GM21423 (cell line): ENCODE results near the gene PCDHA8.
"Not testable (repeated sequence)": the region's sequence is repeated elsewhere in the genome, so short reads cannot be mapped to it uniquely, and the experiment has no call there.

Experiments
- ATAC-seq: cut with Tn5 transposase; IDR thresholded peaks from one replicate; pipeline ENCODE4 v1.9.1; 2021; ENCODE audit warnings: mild to moderate bottlenecking, moderate library complexity; ENCODE audit not compliant: unreplicated experiment

PCDHA8 gene

GRCh38 chr5:140827704-140828361 lies 13.2 kb upstream of the PCDHA8 start, which contains the start of gene PCDHA6:
TSS of gene PCDHA6 (plus strand) at chr5:140827960. CDS start at chr5:140828092, 132 bp downstream.
- ATAC-seq, result no peak

DNA sequence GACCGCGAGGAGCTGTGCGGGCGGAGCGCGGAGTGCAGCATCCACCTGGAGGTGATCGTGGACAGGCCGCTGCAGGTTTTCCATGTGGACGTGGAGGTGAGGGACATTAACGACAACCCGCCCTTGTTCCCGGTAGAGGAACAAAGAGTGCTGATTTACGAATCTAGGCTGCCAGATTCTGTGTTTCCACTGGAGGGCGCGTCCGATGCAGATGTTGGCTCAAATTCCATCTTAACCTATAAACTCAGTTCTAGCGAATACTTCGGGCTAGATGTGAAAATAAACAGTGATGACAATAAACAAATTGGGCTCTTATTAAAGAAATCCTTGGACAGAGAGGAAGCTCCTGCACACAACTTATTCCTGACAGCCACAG lies 12.6 kb upstream of the PCDHA8 start:
- no peak for ATAC-seq

- ATAC-seq, result not testable (repeated sequence)
These were observed 11.2 kb upstream of the PCDHA8 start for GRCh38 chr5:140829511-140830501.

DNA sequence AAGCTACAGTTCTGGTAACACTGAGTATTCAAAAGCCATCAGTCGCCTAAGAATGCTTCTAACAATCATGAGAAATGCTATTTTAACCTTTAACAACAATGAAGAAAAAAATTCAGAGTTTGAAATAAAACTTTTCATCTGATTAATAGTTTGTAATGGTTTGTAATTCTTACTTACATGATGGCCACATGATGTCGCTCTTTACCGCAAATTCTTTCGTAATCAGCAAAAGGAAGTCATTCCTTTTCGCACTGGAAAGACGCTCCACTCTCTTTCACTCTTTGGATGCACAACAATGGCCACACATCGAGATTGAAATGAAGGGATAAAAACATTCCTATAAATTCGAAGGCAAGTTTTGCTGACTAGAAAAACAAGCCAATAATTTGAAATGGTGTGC lies 7.0 kb upstream of the PCDHA8 start, which contains the start of gene PCDHA7:
PCDHA7 (plus strand) TSS at position 277 of the 400 bp plus-strand sequence; CDS start at position 392, 115 bp downstream.
- ATAC-seq, result no peak

- ATAC-seq, result not testable (repeated sequence)
These were observed 6.5 kb upstream of the PCDHA8 start for GRCh38 chr5:140834439-140835008.

DNA sequence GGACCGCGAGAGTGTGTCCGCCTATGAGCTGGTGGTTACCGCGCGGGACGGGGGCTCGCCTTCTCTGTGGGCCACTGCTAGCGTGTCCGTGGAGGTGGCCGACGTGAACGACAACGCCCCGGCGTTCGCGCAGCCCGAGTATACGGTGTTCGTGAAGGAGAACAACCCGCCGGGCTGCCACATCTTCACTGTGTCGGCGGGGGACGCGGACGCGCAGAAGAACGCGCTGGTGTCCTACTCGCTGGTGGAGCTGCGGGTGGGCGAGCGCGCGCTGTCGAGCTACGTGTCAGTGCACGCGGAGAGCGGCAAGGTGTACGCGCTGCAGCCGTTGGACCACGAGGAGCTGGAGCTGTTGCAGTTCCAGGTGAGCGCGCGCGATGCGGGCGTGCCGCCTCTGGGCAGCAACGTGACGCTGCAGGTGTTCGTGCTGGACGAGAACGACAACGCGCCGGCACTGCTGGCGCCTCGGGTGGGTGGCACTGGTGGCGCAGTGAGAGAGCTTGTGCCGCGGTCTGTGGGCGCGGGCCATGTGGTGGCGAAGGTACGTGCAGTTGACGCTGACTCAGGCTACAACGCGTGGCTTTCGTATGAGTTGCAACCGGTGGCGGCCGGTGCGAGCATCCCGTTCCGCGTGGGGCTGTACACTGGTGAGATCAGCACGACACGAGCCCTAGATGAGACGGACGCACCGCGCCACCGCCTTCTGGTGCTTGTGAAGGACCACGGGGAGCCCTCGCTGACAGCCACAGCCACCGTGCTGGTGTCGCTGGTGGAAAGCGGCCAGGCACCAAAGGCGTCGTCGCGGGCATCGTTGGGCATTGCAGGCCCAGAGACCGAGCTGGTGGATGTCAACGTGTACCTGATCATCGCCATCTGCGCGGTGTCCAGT lies 5.1 kb upstream of the PCDHA8 start:
- no peak for ATAC-seq

- no peak for ATAC-seq
These were observed 2.1 kb downstream of the PCDHA8 start for GRCh38 chr5:140842798-140843733.

GRCh38 chr5:140848139-140849102 lies 7.4 kb downstream of the PCDHA8 start, which contains the start of gene PCDHA9:
TSS of gene PCDHA9 (plus strand) at chr5:140848382. CDS start at chr5:140848496, 114 bp downstream.
- not testable (repeated sequence) for ATAC-seq

DNA sequence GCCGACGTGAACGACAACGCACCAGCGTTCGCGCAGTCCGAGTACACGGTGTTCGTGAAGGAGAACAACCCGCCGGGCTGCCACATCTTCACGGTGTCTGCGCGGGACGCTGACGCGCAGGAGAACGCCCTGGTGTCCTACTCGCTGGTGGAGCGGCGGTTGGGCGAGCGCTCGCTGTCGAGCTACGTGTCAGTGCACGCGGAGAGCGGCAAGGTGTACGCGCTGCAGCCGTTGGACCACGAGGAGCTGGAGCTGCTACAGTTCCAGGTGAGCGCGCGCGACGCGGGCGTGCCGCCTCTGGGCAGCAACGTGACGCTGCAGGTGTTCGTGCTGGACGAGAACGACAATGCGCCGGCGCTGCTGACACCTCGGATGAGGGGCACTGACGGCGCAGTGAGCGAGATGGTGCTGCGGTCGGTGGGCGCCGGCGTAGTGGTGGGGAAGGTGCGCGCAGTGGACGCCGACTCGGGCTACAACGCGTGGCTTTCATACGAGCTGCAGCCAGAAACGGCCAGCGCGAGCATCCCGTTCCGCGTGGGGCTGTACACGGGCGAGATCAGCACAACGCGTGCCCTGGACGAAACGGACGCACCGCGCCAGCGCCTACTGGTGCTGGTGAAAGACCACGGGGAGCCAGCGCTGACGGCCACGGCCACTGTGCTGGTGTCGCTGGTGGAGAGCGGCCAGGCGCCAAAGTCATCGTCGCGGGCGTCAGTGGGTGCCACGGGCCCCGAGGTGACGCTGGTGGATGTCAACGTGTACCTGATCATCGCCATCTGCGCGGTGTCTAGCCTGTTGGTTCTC lies 9.0 kb downstream of the PCDHA8 start:
- not testable (repeated sequence) for ATAC-seq

GRCh38 chr5:140855772-140856674 lies 15.0 kb downstream of the PCDHA8 start, which contains the start of gene PCDHA10:
TSS of gene PCDHA10 (plus strand) at chr5:140855897. CDS start at chr5:140856049, 152 bp downstream.
- ATAC-seq, result no peak

DNA sequence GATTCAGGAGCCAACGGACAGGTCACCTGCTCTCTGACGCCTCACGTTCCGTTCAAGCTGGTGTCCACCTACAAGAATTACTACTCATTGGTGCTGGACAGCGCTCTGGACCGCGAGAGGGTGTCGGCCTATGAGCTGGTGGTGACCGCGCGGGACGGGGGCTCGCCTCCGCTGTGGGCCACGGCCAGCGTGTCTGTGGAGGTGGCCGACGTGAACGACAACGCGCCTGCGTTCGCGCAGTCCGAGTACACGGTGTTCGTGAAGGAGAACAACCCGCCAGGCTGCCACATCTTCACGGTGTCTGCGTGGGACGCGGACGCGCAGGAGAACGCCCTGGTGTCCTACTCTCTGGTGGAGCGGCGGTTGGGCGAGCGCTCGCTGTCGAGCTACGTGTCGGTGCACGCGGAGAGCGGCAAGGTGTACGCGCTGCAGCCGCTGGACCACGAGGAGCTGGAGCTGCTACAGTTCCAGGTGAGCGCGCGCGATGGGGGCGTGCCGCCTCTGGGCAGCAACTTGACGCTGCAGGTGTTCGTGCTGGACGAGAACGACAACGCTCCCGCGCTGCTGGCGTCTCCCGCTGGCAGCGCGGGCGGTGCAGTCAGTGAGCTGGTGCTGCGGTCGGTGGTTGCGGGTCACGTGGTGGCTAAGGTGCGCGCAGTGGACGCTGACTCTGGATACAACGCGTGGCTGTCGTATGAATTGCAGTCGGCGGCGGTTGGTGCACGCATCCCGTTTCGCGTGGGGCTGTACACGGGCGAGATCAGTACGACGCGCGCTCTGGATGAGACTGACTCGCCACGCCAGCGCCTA lies 16.4 kb downstream of the PCDHA8 start:
- ATAC-seq, result no peak

GRCh38 chr5:140857987-140858240 lies 16.9 kb downstream of the PCDHA8 start:
- no peak for ATAC-seq

DNA sequence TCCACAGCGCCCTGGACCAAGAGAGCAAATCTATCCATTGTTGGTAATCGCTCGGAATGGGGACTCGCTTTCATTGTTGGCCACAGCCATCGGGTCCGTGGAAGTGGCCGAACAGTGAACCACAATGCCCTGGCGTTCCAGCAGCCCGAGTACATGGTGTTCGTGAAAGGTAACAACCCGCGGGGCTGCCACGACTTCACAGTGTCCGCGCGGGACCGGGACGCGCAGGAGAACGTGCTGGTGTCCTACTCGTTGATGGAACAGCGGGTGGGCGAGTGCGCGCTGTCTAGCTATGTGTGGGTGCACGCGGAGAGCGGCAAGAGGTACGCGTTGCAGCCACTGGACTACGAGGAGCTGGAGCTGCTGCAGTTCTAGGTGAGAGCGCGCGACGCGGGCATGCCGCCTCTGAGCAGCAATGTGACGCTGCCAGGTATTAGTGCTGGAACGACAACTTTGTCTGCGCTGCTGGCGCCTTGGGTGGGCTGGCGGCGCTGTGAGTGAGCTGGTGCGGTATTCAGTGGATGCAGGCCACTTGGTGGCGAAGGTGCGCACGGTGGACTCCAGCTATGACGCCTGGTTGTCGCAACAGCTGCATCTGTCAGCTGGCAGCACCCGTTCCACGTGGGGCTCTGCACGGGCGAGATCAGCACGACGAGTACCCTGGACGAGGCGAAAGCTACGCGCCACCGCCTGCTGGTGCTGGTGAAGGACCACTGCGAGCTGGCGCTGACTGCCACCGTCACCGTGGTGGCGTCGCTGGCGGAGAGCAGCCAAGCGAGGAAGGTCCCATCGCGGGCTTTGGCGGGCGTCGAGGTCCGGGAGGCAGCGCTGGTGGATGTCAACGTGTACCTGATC lies 21.7 kb downstream of the PCDHA8 start:
- ATAC-seq, result no peak

- ATAC-seq, result no peak
These were observed 28.0 kb downstream of the PCDHA8 start, which contains the start of gene PCDHA11 for GRCh38 chr5:140868721-140869554. TSS of gene PCDHA11 (plus strand) at chr5:140868957. CDS start at chr5:140869104, 147 bp downstream.
